Occipital lobe (tissue), 2 donors: ENCODE results near the gene FHOD1. TPM values are rescaled to one million over a fixed set of nuclear protein-coding genes. Genes with fewer than 3 reads are reported as not detected.

Experiments
- DNase-seq: peaks from one replicate; lab custom pipeline; 2025; lab: John Stamatoyannopoulos, UW
- total RNA-seq: library from RNA; depleted of rRNA; stranded (reverse); fragments of >200 nt; gene quantifications from one replicate; pipeline ENCODE4 v1.2.3, GENCODE V29; 2014

The FHOD1 gene
- total RNA-seq, 1 donor from 2014 or later, result 2.5 TPM

DNA sequence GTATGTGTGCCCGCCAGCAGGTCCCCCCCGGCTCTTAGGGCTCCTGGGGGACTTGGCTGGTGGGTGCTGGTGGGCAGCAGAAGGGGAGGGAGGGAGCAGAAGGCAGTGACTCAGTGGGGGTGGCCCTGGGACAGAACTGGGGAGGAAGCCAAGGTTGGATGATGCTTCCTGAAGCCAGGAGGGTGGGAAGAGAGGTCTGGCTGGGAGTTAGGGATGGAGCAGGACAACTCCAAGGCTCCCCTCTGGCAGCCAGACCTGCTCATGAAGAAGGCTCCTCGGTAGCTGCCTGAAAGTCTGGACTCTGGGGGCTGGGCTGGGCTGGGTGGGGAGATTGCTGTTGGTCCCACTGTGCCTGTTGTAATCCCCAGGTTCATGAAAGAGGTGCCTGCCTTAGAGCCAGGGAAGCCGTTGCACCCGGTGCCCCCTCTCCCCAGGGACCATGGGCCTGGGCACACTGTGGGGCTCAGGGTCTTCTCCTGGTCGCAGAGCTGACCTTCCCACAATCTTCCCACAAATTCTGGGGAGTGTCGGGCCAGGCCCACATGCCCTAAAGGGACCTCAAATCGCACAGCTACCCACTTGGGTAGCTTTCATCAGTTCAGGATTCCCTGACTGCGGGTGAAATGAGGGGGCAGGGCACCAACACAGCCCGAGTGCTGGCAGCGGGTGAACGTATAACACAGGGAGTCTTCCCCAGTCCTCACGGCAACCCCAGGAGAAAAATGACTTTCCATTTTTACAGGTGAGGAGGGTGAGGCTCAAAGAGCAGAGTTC is 30.9 kb upstream of the FHOD1 start:
- no peak for DNase-seq

DNA sequence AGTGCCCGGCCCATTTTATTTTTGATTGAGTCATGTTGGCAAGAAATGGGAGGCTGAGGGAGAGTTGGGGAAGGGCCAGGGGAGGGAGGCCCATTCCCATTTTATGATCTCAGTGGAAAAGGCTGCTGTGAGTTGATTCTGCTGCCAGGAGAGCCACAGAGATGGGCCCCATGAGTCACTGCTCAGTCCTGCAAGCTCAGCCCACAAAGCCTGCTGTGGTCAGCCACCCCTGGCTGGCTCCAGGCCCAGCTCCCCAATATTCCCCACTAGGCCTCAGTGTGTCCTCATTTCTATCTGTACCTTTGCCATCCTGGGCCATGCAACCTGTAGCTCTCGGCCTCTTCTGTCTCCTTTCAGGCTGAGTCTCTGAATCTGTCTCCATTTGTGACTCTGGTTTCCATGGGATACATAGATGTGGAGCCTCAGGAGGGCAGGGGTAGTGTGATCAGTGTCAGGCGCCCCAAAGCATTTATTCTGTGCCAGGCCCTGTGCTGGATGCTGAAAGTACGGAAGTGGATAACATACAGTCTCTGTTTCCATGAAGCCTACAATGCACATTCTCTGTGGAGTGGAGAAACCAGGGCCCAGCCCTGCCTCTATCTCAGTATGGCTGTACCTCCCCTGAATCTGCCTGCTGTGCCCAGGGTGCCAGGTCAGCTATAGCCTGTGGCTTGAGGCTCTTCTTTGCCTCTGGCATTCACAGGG is 30.2 kb upstream of the FHOD1 start:
- no peak for DNase-seq

DNA sequence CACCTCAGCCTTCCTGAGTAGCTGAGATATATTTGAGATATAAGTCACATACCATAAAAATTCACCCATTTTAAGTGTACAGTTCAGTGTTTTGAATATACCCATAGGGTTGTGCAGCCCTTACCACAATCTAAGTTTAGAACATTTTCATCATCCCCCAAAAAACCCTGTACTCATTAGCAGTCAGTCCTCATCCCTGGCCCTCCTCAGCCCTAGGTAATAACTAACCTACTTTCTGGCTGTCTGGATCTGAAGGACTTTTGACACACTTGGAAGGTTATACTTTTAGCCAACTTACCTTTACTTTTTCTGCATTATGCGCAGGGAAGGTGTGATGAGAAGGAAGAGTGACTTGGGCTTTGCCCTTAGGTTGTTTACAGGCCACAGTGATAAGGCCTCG is 28.0 kb upstream of the FHOD1 start:
- DNase-seq, result no peak

DNA sequence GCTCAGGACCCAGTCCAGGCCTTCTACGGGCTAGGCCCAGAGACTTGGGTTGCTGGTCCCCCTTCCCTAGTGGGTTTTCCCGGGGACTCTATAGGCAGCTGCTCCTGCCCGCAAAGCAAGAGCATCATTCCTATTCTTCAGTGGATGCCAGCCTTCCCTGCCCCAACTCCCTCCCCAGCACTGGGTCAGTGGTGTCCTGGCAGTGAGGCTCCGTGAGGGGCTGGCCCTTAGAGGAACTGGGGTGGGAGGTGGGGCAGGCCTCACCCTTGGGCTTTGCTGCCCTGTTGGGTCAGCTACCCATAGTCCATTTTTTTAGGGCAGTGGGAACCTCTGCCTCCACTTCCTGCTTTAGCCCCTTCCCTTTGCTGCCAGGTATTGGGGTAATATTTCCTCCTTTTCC is 24.2 kb upstream of the FHOD1 start:
- DNase-seq, result no peak

DNA sequence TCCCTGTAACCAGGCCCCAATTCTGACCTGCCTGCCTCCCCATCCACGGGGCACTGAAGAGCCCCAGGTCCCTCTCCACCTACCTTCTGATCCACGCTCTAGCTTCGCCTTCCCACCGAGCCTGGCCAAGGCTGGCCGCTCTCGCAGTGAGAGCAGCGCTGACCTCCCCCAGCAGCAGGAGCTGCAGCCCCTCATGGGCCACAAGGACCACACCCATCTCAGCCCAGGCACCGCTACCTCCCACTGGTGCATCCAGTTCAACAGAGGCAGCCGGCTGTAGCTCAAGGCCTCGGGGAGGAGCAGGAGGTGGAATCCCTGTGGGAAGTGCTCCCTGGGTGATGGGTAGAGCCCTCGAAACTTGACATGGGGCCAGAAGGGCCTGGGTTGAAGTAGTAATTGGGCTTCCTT is 23.7 kb upstream of the FHOD1 start:
- no peak for DNase-seq

DNA sequence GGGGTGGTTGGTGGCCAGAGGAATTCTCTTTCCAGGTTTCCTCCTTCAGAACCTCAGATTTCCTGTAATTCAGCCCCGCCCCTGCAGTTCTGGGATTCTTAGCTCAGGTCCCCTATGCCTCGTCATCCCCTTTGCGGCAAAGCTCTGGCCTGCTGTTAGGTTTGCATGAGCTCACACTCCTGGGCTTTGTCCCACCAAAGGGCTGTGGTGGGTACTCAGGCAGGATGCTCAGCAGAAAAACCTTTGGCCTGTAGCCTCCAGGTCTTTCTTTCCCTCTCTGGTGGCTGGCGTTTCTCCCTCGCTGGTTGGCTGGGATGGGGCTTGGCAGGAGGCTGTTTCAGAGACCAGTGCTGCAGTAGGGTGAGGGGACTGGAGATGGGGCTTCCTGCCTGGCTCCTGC is 22.5 kb upstream of the FHOD1 start:
- no peak for DNase-seq

DNA sequence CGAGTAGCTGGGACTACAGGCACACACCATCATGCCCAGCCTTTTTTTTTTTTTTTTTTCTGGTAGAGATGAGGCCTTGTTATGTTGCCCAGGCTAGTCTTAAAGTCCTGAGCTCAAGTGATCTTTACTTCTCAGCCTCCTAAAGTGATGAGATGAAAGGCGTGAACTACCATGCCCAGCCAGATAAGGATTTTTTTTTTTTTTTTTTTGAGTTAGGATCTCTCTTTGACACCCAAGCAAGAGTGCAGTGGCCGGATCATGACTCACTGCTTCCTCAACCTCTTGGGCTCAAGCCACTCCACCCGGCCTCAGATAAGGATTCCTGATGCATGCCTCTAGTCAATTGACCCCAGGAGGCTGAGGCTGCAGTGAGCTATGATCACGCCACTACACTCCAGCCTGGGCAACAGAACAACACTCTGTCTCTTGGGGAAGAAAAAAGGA is 20.9 kb upstream of the FHOD1 start:
- no peak for DNase-seq

DNA sequence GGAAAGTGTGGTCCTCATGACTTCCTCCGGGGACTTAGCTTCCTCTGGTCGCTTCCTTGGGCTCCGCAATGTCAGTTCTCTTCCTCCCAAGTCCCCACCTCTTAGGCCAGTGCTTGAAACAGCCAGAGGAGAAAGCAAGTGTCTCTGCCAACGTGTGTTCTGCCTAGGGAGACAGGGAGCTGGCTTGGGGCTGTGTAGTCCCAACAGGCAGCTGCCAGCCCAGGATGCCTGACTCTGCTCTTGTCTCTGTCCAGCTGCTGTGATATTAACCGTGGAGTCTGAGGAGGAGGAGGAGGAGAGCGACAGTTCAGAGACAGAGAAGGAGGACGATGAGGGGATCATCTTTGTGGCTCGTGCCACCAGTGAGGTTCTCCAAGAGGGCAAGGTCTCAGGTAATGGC is 18.6 kb upstream of the FHOD1 start:
- DNase-seq, result no peak

DNA sequence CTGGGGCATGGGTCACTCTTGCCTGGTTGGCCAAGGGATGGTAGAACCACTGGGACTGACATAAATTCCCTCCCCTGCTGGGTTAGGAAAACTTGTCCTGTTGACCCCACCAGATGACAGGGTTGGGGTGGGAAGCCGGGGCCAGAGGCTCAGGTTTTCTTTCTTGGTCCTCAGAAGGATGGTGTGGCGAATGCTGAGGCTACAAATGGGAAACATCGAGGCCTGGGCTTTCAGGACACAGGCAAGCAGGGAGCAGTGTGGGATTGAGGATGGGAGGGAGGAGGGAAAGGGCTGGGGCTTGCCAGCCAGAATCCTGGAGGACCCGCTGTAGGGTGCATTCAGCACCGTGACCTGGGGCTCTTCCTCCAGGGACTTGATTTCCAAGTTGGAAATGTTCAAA is 17.6 kb upstream of the FHOD1 start:
- no peak for DNase-seq

DNA sequence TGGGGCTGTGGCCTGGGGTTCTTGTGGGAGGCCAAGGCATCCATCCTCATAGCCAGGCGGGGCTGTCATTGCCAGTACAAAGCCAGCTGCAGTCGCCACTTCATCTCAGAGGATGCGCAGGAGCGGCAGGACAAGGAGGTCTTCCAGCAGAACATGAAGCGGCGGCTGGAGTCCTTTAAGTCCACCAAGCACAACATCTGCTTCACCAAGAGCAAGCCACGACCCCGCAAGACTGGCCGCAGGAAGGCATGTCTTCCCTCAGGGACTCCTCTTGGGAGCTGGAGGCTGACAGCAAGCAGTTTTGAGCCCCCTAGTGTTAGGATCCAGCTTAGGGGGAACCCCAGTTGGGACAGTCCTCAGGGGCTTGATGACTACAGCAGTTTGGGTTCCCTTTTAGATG is 17.0 kb upstream of the FHOD1 start:
- no peak for DNase-seq

DNA sequence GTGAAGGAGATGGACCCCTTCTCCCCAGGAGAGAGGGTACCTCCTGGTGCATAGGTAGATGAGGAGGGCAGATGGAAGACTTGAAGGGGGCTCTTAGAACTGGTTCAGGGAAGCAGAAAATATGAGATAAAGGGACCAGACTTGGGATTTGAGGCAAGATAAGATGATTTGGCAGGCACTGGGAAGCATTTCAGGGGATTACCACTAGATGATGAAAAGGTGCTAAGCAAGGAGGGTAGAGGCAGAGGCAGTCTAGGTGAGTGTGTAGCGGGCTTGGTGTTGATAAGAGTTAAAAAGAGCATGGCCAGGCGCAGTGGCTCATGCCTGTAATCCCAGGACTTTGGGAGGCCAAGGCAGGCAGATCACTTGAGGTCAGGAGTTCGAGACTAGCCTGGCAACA is 15.9 kb upstream of the FHOD1 start:
- no peak for DNase-seq

DNA sequence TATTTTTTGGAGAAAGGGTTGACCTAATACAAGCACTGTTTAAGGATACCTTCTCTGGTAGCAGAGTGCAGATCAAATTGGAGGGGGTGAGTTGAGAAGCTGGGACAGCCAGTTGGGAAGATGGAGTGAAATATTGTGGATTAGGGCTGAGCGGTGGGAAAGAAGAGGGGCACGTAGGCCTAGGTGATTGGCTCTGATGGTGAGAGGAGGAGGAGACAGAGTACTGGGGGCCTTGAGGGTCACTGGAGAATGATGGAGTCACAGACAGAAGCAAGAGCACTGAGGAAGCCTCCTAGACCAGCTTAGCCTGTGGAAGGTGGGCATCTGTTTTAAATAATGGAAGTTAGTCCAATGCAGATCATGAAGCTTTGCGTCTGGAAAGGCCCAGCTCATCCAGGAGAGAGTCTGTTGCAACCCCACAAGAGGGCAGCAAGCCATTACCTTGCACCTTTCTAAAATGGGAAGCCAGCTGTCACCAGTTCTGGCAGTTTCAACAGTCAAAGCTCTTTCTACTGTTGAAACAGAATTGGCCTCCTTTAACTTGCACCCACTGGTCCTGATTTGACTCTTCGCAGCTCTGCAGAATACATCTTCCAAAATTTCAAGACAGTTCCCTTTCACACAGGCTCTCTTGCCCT is 13.3 kb upstream of the FHOD1 start:
- DNase-seq, result no peak

DNA sequence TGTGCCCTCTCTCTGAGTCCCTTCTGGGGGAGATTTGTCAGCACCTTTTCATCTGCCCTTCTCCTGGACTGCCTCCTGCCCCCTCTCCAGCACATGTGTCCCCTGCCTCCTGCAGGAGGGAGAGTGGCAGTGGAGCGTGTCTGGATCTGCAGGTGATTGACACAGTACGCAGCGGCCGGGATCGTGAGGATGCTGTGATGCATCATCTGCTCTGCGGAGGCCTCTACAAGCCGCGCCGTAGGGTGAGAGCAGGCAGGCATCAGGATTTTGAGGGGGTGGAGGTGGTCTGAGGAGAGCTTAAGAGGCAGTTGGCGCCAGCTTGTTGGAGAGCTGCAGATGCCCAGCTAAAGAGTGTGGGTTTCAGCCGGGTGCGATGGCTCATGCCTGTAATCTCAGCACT is 12.4 kb upstream of the FHOD1 start:
- no peak for DNase-seq

DNA sequence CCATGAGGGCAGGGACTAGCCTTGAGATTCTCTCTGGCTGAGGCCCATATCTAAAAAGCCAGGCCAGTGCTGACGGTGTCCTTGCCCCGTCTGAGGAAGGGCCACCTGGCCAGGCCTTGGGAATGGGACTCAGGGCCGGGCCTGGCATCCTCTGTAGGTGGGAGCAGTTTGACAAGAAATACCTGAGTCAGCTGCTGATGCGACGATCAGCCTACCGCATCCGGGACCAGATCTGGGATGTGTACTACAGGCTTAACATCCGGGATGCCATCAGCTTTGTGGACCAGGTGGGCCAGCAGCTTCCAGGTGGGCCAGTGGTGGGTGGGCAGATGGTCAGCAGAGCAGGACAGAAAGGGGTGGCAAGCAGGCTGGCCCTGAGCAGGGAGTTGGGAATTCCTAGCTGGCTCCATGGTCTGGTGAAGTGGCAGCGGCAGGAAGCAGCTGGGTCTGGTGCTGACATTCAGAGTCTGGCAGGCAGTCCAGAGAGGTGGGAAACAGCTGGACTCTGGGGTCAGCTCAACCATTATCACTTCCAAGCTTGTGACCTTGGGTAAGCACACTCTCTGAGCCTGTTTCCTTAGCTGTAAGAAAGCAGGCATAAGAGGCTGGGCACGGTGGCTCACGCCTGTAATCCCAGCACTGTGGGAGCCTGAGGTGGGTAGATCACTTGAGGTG is 11.0 kb upstream of the FHOD1 start:
- no peak for DNase-seq

DNA sequence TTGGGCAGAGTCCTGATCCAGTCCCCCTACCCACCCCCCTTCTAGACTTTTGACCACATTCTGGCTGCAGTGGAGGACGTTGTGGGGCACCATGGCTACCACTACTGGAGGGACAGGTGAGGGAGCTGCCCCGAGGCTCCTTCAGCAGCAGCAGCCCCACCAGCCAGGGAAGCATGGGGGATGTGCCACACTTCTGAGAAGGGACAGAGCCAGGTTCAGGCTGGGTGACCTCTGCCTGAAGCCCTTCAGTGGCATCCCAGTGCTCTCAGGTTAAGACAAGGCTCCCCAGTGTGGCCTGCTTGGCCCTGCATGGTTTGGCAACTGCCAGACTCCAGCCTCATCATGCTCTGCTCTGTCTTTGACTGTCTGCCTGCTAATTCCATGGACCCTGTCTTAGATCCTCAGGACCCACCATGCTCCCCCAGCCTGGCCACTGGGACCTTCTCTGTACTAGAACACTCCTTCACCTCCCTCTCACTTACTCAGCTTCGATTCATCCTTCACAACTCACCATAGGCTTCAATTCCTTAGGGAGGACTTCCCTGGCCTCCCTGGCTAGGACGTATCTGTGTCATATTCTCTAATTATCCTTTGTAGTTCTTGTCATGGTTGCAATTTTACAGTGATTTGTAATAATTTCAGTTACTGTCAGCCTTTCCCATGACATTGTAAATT is 10.3 kb upstream of the FHOD1 start:
- DNase-seq, result no peak

DNA sequence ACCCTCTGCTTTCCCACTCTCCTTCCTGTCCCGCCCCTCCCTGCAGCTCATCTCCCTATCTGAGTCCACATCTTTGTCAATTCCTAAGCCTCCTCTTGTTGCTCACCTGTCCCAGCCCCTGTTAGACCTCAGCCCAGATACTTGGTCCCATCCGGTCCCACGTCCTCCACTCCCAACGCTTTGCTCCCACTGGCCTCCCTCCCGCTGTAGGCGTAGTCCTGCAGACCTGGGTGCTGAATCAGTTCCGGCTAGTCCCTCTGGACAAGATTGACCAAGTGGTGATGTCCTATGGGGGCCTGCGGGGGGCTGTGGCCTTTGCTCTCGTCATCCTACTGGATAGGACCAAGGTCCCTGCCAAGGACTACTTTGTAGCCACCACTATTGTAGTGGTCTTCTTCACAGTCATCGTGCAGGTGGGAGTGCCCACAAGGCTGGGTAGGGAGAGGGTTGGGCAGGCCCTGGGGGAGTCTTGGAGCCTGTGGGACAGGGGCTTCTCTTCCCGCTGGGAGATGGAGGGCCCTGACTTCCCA is 9.5 kb upstream of the FHOD1 start:
- no peak for DNase-seq

DNA sequence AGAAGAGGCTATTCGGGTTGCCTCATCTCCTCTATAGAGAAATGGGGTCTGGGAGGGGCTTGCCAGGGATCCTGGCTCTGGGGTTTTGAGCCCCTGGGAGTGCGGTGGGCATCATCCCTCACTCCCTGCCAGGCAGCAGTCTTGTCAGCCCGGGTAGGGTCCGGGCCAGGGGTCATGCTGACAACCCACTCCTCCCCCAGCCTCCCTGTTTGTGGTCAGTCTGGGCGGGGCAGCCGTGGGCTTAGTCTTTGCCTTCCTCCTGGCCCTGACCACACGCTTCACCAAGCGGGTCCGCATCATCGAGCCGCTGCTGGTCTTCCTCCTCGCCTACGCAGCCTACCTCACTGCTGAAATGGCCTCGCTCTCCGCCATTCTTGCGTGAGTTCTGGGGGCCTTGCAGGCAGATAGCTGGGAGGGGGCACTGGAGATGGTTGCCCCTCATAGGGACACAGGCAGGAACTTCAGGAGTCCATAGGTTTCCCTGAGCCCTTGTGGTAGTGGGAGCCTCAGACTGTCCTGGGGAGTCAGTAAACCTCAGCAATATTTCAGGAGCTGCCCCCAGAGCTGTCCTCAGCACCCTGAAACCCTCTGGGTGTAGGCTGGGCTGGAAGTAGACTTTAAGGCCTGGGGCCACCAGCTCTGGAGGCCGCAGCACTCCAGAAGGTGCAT is 8.4 kb upstream of the FHOD1 start:
- no peak for DNase-seq

DNA sequence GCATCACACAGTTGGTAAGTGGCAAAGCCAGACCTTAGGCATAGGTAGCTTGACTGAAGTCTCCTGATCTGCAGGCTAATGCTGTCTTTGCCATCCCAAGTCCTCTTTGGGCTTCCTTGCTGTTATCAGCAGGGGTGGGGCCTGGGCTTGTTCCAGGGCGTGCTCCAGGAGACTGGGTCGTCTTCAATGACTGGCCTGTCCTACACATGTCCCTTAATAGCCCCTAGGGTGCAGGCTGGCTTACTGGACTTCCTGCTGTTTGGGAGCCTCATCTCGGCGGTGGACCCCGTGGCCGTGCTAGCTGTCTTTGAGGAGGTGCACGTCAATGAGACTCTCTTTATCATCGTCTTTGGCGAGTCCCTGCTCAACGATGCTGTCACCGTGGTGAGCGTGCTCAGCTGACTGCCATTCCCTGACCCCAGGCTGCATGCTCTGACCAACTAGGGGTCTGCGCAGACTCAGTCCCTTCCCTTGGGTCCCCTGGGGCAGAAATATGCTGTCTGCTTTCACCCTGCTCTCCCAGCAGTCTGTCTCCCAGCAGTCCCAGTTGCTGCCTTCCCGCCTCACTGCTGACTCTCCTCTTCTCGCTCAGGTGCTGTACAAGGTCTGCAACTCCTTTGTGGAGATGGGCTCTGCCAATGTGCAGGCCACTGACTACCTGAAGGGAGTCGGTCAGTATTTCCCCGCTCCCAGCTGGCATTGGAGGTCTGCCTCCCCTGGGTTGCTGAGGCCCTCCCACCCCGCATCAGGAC is 7.7 kb upstream of the FHOD1 start:
- no peak for DNase-seq

DNA sequence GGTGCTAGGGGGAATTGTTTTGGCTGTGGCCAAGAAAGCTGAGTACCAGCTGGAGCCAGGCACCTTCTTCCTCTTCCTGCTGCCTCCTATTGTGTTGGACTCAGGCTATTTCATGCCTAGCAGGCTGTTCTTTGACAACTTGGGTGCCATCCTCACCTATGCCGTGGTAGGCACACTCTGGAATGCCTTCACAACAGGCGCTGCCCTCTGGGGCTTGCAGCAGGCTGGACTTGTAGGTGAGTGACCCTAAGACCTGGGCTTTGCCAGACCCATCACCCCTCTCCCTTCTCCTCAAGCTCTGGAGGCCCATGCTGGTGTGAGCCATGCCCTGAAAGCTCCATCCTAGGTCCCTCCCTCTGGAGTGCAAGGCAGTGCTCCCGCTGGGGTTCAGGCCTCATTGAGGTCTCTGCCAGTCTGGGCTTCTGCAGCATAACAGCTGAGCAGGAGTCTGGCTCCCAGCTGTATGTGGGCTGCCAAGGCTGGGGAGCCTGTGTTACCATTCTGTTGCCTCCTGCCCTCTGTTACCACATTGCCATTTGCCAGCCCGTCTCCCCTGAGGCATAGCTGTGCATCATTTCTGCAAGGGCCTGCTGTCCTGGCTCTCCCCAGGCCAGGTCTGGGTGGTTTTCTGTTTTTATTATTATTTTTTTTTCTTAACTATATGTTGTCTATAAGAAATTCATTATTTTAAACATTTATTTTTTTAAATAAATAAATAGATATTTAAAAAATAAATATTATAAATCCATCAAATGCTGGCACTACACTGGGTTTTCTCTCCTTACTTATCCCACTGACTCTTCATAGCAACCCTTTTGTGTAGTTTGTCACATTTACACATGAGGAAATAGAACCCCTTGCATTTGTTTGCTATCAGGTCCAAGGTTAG is 5.6 kb upstream of the FHOD1 start:
- DNase-seq, result no peak
